ENCODE results near the gene ENTREP1.
"Not testable (repeated sequence)": the region's sequence is repeated elsewhere in the genome, so short reads cannot be mapped to it uniquely, and the experiment has no call there.

Gene ENTREP1

DNA sequence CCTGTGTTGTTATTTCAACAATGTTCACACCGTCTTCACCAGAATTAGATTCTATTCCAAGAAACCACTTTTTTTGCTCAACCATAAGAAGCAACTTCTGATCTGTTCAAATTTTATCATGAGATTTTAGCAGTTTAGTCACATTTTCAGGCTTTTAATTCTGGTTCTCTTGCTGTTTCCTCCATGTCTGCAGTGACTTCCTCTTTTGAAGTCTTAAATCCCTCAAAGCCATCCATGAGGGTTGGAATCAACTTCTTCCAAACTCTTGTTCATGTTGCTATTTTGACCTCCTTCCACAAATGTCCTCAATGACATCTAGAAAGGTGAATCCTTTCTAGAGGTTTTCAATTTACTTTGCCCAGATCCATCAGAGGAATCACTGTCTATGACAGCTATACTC lies 25.7 kb upstream of the ENTREP1 start:
- H3K4me3 ChIP-seq (ENCODE audit: low read depth in 1 of 5, low read length in 5 of 5), result no peak overlapping the region
- no peaks in the 10 kb centered on the region for H3K36me3 ChIP-seq (ENCODE audit: control insufficient read depth in 5 of 5, insufficient read depth in 5 of 5, low read length in 5 of 5)
- no peaks in the 10 kb centered on the region for H3K9me3 ChIP-seq (ENCODE audit: control insufficient read depth in 5 of 5, low read length in 5 of 5)
- no peaks in the 10 kb centered on the region for H3K4me1 ChIP-seq (ENCODE audit: control insufficient read depth in 5 of 5, insufficient read depth in 5 of 5, low read length in 5 of 5)
- no peaks in the 10 kb centered on the region for H3K27me3 ChIP-seq (ENCODE audit: control insufficient read depth in 5 of 5, insufficient read depth in 4 of 5, low read length in 5 of 5)
- no peak overlapping the region for H3K27ac ChIP-seq (ENCODE audit: low read depth, low read length)
- H3K9ac ChIP-seq (ENCODE audit: low read length in 5 of 5), result no peak overlapping the region

- Histone ChIP-seq H3K9ac (ENCODE audit: low read length in 5 of 5) (no peak overlapping the region), H3K27ac (ENCODE audit: low read depth, low read length) (no peak overlapping the region), H3K27me3 (ENCODE audit: control insufficient read depth in 5 of 5, insufficient read depth in 4 of 5, low read length in 5 of 5) (no peaks in the 10 kb centered on the region), H3K4me1 (ENCODE audit: control insufficient read depth in 5 of 5, insufficient read depth in 5 of 5, low read length in 5 of 5) (no peaks in the 10 kb centered on the region), H3K36me3 (ENCODE audit: control insufficient read depth in 5 of 5, insufficient read depth in 5 of 5, low read length in 5 of 5) (no peaks in the 10 kb centered on the region), H3K9me3 (ENCODE audit: control insufficient read depth in 5 of 5, low read length in 5 of 5) (no peaks in the 10 kb centered on the region), H3K4me3 (ENCODE audit: low read depth in 1 of 5, low read length in 5 of 5) (no peak overlapping the region)
Observed at GRCh38 chr9:69299826-69300225, 25.2 kb upstream of the ENTREP1 start.

- Histone ChIP-seq H3K27ac (ENCODE audit: low read depth, low read length) (no peak overlapping the region), H3K4me1 (ENCODE audit: control insufficient read depth in 5 of 5, insufficient read depth in 5 of 5, low read length in 5 of 5) (no peaks in the 10 kb centered on the region), H3K9ac (ENCODE audit: low read length in 5 of 5) (no peak overlapping the region), H3K9me3 (ENCODE audit: control insufficient read depth in 5 of 5, low read length in 5 of 5) (no peaks in the 10 kb centered on the region), H3K27me3 (ENCODE audit: control insufficient read depth in 5 of 5, insufficient read depth in 4 of 5, low read length in 5 of 5) (no peaks in the 10 kb centered on the region), H3K36me3 (ENCODE audit: control insufficient read depth in 5 of 5, insufficient read depth in 5 of 5, low read length in 5 of 5) (no peaks in the 10 kb centered on the region), H3K4me3 (ENCODE audit: low read depth in 1 of 5, low read length in 5 of 5) (no peak overlapping the region)
Observed at GRCh38 chr9:69303331-69303730, 21.7 kb upstream of the ENTREP1 start.

DNA sequence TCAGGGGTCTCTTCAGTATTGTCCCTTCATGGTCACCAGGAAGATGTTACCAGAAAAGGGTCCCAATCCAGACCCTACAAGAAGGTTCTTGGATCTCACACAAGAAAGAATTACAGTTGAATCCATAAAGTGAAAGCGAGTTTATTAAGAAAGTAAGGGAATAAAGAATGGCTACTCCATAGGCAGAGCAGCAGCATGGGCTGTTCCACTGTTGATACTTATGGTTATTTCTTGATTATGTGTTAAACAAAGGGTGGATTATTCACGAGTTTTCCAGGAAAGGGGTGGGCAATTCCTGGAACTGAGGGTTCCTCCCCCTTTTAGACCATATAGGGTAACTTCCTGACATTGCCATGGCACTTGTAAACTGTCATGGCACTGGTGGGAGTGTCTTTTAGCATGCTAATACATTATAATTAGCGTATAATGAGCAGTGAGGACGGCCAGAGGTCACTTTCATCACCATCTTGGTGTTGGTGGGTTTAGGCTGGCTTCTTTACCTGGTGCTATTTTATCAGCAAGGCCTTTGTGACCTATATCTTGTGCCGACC lies 18.0 kb upstream of the ENTREP1 start:
- H3K4me1 ChIP-seq (ENCODE audit: control insufficient read depth in 5 of 5, insufficient read depth in 5 of 5, low read length in 5 of 5); H3K9ac ChIP-seq (ENCODE audit: low read length in 5 of 5); H3K9me3 ChIP-seq (ENCODE audit: control insufficient read depth in 5 of 5, low read length in 5 of 5); H3K36me3 ChIP-seq (ENCODE audit: control insufficient read depth in 5 of 5, insufficient read depth in 5 of 5, low read length in 5 of 5); H3K4me3 ChIP-seq (ENCODE audit: low read depth in 1 of 5, low read length in 5 of 5); H3K27me3 ChIP-seq (ENCODE audit: control insufficient read depth in 5 of 5, insufficient read depth in 4 of 5, low read length in 5 of 5); H3K27ac ChIP-seq (ENCODE audit: low read depth, low read length): not testable (repeated sequence)

GRCh38 chr9:69307446-69308205 lies 17.4 kb upstream of the ENTREP1 start:
- Histone ChIP-seq H3K9ac (ENCODE audit: low read length in 5 of 5) (no peak overlapping the region), H3K27ac (ENCODE audit: low read depth, low read length) (no peak overlapping the region), H3K9me3 (ENCODE audit: control insufficient read depth in 5 of 5, low read length in 5 of 5) (peaks cover 0 to 3% (median 2%) of the 10 kb centered on the region in 5 donors), H3K4me3 (ENCODE audit: low read depth in 1 of 5, low read length in 5 of 5) (no peak overlapping the region), H3K4me1 (ENCODE audit: control insufficient read depth in 5 of 5, insufficient read depth in 5 of 5, low read length in 5 of 5) (no peaks in the 10 kb centered on the region), H3K27me3 (ENCODE audit: control insufficient read depth in 5 of 5, insufficient read depth in 4 of 5, low read length in 5 of 5) (no peaks in the 10 kb centered on the region), H3K36me3 (ENCODE audit: control insufficient read depth in 5 of 5, insufficient read depth in 5 of 5, low read length in 5 of 5) (no peaks in the 10 kb centered on the region)

DNA sequence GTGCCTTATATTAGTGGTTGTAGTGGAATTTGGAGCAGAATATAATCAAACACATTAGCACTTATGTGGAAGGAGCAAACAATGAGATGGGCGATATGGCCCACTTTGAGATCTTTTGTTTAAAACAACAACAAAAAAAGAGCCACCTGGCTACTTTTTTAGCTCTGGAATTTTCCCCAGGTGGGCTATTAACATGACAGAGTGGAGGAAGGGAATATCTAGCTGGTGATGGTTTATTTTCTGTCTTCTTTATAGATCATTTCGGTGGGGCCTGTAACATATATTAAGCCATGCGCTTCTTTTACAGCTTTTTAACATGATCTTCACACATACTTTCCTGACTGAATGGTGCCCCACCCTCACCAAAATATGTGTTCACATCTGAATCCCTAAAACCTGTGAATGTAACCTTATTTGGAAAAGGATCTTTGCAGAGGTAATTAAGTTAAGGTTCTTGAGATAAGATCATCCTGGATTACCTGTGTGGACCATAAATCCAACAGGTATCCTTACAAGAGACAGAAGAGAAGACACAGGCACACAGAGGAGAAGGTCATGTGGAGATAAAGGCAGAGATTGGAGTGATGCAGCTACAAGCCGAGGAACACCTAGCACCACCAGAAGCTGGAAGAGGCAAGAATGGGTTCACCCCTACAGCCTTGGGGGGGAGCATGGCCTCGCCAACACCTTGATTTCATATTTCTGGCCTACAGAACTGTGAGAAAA lies 16.6 kb upstream of the ENTREP1 start:
- Histone ChIP-seq H3K4me3 (ENCODE audit: low read depth in 1 of 5, low read length in 5 of 5) (no peak overlapping the region), H3K27me3 (ENCODE audit: control insufficient read depth in 5 of 5, insufficient read depth in 4 of 5, low read length in 5 of 5) (peaks cover 0 to 2% (median 0%) of the 10 kb centered on the region in 5 donors), H3K9me3 (ENCODE audit: control insufficient read depth in 5 of 5, low read length in 5 of 5) (peaks cover 0 to 10% (median 5%) of the 10 kb centered on the region in 5 donors), H3K27ac (ENCODE audit: low read depth, low read length) (no peak overlapping the region), H3K4me1 (ENCODE audit: control insufficient read depth in 5 of 5, insufficient read depth in 5 of 5, low read length in 5 of 5) (no peaks in the 10 kb centered on the region), H3K36me3 (ENCODE audit: control insufficient read depth in 5 of 5, insufficient read depth in 5 of 5, low read length in 5 of 5) (no peaks in the 10 kb centered on the region), H3K9ac (ENCODE audit: low read length in 5 of 5) (no peak overlapping the region)

DNA sequence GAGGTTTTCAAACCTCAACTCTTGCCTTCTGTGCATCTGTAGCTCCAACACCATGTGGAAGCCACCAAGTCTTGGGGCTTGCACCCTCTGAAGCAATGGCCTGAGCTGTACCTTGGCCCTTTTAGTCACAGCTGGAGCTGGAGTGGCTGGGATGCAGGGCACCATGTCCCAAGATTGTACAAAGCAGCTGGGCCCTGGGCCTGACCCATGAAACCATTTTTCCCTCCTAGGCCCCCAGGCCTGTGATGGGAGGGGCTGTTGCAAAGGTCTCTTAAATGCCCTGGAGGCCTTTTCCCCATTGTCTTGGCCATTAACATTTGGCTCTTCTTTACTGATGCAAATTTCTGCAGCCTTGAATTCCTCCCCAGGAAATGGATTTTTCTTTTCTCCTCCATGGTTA lies 11.8 kb upstream of the ENTREP1 start:
- H3K4me3 ChIP-seq (ENCODE audit: low read depth in 1 of 5, low read length in 5 of 5), result no peak overlapping the region
- H3K4me1 ChIP-seq (ENCODE audit: control insufficient read depth in 5 of 5, insufficient read depth in 5 of 5, low read length in 5 of 5), result no peaks in the 10 kb centered on the region
- no peak overlapping the region for H3K27ac ChIP-seq (ENCODE audit: low read depth, low read length)
- peaks cover 0 to 12% (median 5%) of the 10 kb centered on the region in 5 donors for H3K9me3 ChIP-seq (ENCODE audit: control insufficient read depth in 5 of 5, low read length in 5 of 5)
- peaks cover 0 to 4% (median 0%) of the 10 kb centered on the region in 5 donors for H3K27me3 ChIP-seq (ENCODE audit: control insufficient read depth in 5 of 5, insufficient read depth in 4 of 5, low read length in 5 of 5)
- H3K36me3 ChIP-seq (ENCODE audit: control insufficient read depth in 5 of 5, insufficient read depth in 5 of 5, low read length in 5 of 5), result no peaks in the 10 kb centered on the region
- no peak overlapping the region for H3K9ac ChIP-seq (ENCODE audit: low read length in 5 of 5)

DNA sequence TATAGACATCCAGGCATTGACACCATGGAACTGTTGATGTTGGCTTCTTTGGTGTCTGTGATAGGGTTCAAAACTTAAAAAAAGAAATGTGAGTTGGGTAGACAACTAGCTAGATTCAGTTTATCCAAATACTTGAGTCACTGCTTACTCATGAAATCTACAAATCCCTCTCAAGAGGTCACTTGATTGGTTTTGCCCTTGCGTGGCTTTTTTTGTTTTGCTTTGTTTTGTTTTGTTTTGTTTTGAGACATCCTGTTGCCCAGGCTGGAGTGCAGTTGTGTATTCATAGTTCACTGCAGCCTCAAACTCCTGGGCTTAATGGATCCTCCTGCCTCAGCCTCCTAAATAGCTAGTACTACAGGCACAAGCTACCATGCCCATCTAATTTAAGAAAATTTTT lies 10.5 kb upstream of the ENTREP1 start:
- Histone ChIP-seq H3K9me3 (ENCODE audit: control insufficient read depth in 5 of 5, low read length in 5 of 5) (peaks cover 0 to 12% (median 5%) of the 10 kb centered on the region in 5 donors), H3K9ac (ENCODE audit: low read length in 5 of 5) (no peak overlapping the region), H3K4me3 (ENCODE audit: low read depth in 1 of 5, low read length in 5 of 5) (no peak overlapping the region), H3K27me3 (ENCODE audit: control insufficient read depth in 5 of 5, insufficient read depth in 4 of 5, low read length in 5 of 5) (peaks cover 0 to 4% (median 0%) of the 10 kb centered on the region in 5 donors), H3K36me3 (ENCODE audit: control insufficient read depth in 5 of 5, insufficient read depth in 5 of 5, low read length in 5 of 5) (no peaks in the 10 kb centered on the region), H3K27ac (ENCODE audit: low read depth, low read length) (no peak overlapping the region), H3K4me1 (ENCODE audit: control insufficient read depth in 5 of 5, insufficient read depth in 5 of 5, low read length in 5 of 5) (no peaks in the 10 kb centered on the region)

DNA sequence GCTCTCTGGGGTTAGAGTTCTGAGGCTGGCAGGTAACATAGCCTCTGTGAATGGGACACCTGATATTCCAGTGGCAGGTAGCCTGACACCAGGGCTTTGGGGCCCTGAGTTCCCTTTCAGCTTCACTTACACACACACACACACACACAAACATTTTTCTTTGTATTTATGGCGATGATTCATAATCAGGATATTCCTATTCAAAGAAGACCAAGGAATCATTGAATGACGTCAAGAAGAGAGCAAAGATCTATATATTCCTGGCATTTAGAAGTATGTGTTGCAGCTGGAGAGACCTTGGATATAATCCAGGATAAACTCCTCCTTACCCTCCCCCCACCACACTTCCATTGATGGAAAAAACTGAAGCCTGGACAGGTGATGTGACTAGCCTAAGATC lies 7.9 kb upstream of the ENTREP1 start:
- Histone ChIP-seq H3K9me3 (ENCODE audit: control insufficient read depth in 5 of 5, low read length in 5 of 5) (peaks cover 0 to 12% (median 5%) of the 10 kb centered on the region in 5 donors), H3K36me3 (ENCODE audit: control insufficient read depth in 5 of 5, insufficient read depth in 5 of 5, low read length in 5 of 5) (no peaks in the 10 kb centered on the region), H3K27ac (ENCODE audit: low read depth, low read length) (no peak overlapping the region), H3K27me3 (ENCODE audit: control insufficient read depth in 5 of 5, insufficient read depth in 4 of 5, low read length in 5 of 5) (peaks cover 0 to 4% (median 0%) of the 10 kb centered on the region in 5 donors), H3K9ac (ENCODE audit: low read length in 5 of 5) (no peak overlapping the region), H3K4me1 (ENCODE audit: control insufficient read depth in 5 of 5, insufficient read depth in 5 of 5, low read length in 5 of 5) (no peaks in the 10 kb centered on the region), H3K4me3 (ENCODE audit: low read depth in 1 of 5, low read length in 5 of 5) (no peak overlapping the region)

DNA sequence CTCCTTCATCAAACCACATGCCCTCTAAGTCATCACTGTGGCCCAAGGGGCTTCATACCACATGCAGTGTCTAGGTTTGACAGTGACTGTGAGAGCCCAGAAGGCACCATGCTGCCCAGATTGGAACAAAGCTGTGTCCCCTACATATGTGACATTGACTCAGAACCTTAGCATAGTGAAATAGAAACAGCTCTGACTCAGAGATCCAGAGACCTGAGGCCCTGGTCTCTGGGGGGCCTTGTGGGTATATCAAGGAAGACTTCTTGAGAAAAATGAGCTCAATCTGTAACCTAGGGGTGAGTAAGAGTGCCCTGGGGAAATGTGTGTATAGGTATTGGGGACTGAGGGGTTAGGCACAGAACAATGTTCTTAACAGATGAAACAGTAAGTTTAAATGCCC lies 7.1 kb upstream of the ENTREP1 start:
- no peaks in the 10 kb centered on the region for H3K4me1 ChIP-seq (ENCODE audit: control insufficient read depth in 5 of 5, insufficient read depth in 5 of 5, low read length in 5 of 5)
- H3K4me3 ChIP-seq (ENCODE audit: low read depth in 1 of 5, low read length in 5 of 5), result no peak overlapping the region
- peaks cover 0 to 8% (median under 1%) of the 10 kb centered on the region in 5 donors for H3K9me3 ChIP-seq (ENCODE audit: control insufficient read depth in 5 of 5, low read length in 5 of 5)
- no peak overlapping the region for H3K9ac ChIP-seq (ENCODE audit: low read length in 5 of 5)
- no peaks in the 10 kb centered on the region for H3K36me3 ChIP-seq (ENCODE audit: control insufficient read depth in 5 of 5, insufficient read depth in 5 of 5, low read length in 5 of 5)
- no peak overlapping the region for H3K27ac ChIP-seq (ENCODE audit: low read depth, low read length)
- H3K27me3 ChIP-seq (ENCODE audit: control insufficient read depth in 5 of 5, insufficient read depth in 4 of 5, low read length in 5 of 5), result peaks cover 0 to 2% (median 0%) of the 10 kb centered on the region in 5 donors

Data from subcutaneous abdominal adipose tissue (tissue), 5 donors.